ENCODE measurements around the gene AXDND1.
"Not testable (repeated sequence)": the region's sequence is repeated elsewhere in the genome, so short reads cannot be mapped to it uniquely, and the experiment has no call there.

AXDND1 gene

GRCh38 chr1:179490611-179491010 is 124.8 kb downstream of the AXDND1 start:
- DNase-seq, result no peak

- no peak for DNase-seq
Measured at GRCh38 chr1:179493323-179493722, 127.6 kb downstream of the AXDND1 start.

- DNase-seq, result no peak
Measured at GRCh38 chr1:179506199-179506598, 140.4 kb downstream of the AXDND1 start.

GRCh38 chr1:179509384-179509783 is 143.6 kb downstream of the AXDND1 start:
- no peak for DNase-seq

GRCh38 chr1:179510038-179510437 is 144.3 kb downstream of the AXDND1 start:
- no peak for DNase-seq

- DNase-seq, result no peak
Measured at GRCh38 chr1:179516976-179517705, 151.4 kb downstream of the AXDND1 start.

GRCh38 chr1:179518544-179518943 is 152.8 kb downstream of the AXDND1 start:
- not testable (repeated sequence) for DNase-seq

GRCh38 chr1:179529482-179530195 is 163.9 kb downstream of the AXDND1 start:
- no peak for DNase-seq

GRCh38 chr1:179530352-179530751 is 164.6 kb downstream of the AXDND1 start:
- no peak for DNase-seq

- DNase-seq, result no peak
Measured at GRCh38 chr1:179541774-179542173, 176.0 kb downstream of the AXDND1 start.

- DNase-seq, result no peak
Measured at GRCh38 chr1:179545321-179545720, 179.6 kb downstream of the AXDND1 start.

GRCh38 chr1:179547021-179547535 is 181.3 kb downstream of the AXDND1 start:
- DNase-seq, result no peak

GRCh38 chr1:179548666-179549367 is 183.0 kb downstream of the AXDND1 start:
- DNase-seq, result no peak

- no peak for DNase-seq
Measured at GRCh38 chr1:179549368-179549700, 183.6 kb downstream of the AXDND1 start.

GRCh38 chr1:179550746-179551682 is 185.2 kb downstream of the AXDND1 start:
- DNase-seq, result no peak

- DNase-seq, result no peak
Measured at GRCh38 chr1:179554427-179554826, 188.7 kb downstream of the AXDND1 start.

GRCh38 chr1:179558078-179558477 is 192.3 kb downstream of the AXDND1 start:
- DNase-seq, result no peak

- DNase-seq, result no peak
Measured at GRCh38 chr1:179575497-179576314, 209.9 kb downstream of the AXDND1 start, which contains the start of gene NPHS2. Gene NPHS2 (minus strand): TSS chr1:179575948. CDS start chr1:179575864, 84 bp downstream.

GRCh38 chr1:179576509-179576908 is 210.7 kb downstream of the AXDND1 start:
- no peak for DNase-seq

GRCh38 chr1:179583771-179584320 is 218.1 kb downstream of the AXDND1 start:
- DNase-seq, result no peak

Measured in activated effector memory CD4-positive, alpha-beta T cell treated with anti-CD3 and anti-CD28 coated beads, Interleukin-2, amount 50 U/mL, for 16 hours (primary cell).